MM.1S (cell line): Measurements from ENCODE around the gene CEACAM5.

Source experiments
- DNase-seq: peaks from one replicate; pipeline ENCODE4 v3.0.0-alpha.2; 2015
- H2AFZ ChIP-seq: fragments of 300-600 bp; sonication (generic); 2 replicates; pipeline ENCODE4 v1.6.0; 2016; ENCODE audit warnings: antibody characterized with exemption, low read length
- H3F3A ChIP-seq: fragments of 300-600 bp; sonication (generic); 2 replicates; pipeline ENCODE4 v1.6.1; 2016; ENCODE audit warnings: mild to moderate bottlenecking, antibody characterized with exemption, low read length, moderate library complexity, mixed read lengths; ENCODE audit not compliant: insufficient read depth
- H3K27ac ChIP-seq: fragments of 300-600 bp; sonication (generic); 2 replicates; pipeline ENCODE4 v1.5.1; 2016; ENCODE audit warnings: mild to moderate bottlenecking, low read length
- H3K27me3 ChIP-seq: fragments of 300-600 bp; sonication (generic); replicated peaks from 2 replicates; pipeline ENCODE4 v1.6.0; 2016; ENCODE audit warnings: low read length; ENCODE audit not compliant: insufficient read depth
- H3K36me3 ChIP-seq: fragments of 300-600 bp; sonication (generic); replicated peaks from 2 replicates; pipeline ENCODE4 v1.6.1; 2016; ENCODE audit warnings: mild to moderate bottlenecking, low read length, mixed read lengths; ENCODE audit not compliant: insufficient read depth
- H3K4me1 ChIP-seq: fragments of 300-600 bp; sonication (generic); 2 replicates; pipeline ENCODE4 v1.6.1; 2016; ENCODE audit warnings: low read length, mixed read lengths
- H3K4me2 ChIP-seq: fragments of 300-600 bp; sonication (generic); 2 replicates; pipeline ENCODE4 v1.6.0; 2016; ENCODE audit warnings: low read depth, low read length
- H3K4me3 ChIP-seq: fragments of 300-600 bp; sonication (generic); 2 replicates; pipeline ENCODE4 v1.5.1; 2016; ENCODE audit warnings: low read length, mixed read lengths
- H3K79me2 ChIP-seq: fragments of 300-600 bp; sonication (generic); 2 replicates; pipeline ENCODE4 v1.6.1; 2016; ENCODE audit warnings: mixed run types, low read length, mixed read lengths
- H3K9ac ChIP-seq: fragments of 300-600 bp; sonication (generic); 2 replicates; pipeline ENCODE4 v1.6.1; 2016; ENCODE audit warnings: low read length, mixed read lengths
- H3K9me2 ChIP-seq: fragments of 300-600 bp; sonication (generic); replicated peaks from 2 replicates; pipeline ENCODE4 v1.6.1; 2016; ENCODE audit warnings: mild to moderate bottlenecking, low read length, mixed read lengths; ENCODE audit not compliant: insufficient read depth
- H3K9me3 ChIP-seq: fragments of 300-600 bp; sonication (generic); replicated peaks from 2 replicates; pipeline ENCODE4 v1.6.1; 2016; ENCODE audit warnings: mild to moderate bottlenecking, low read length, mixed read lengths; ENCODE audit not compliant: insufficient read depth
- H4K20me1 ChIP-seq: fragments of 300-600 bp; sonication (generic); 2 replicates; pipeline ENCODE4 v1.6.1; 2016; ENCODE audit warnings: mild to moderate bottlenecking, low read length, moderate library complexity, mixed read lengths; ENCODE audit not compliant: insufficient read depth
- CTCF ChIP-seq: fragments of 300-600 bp; sonication (generic); IDR thresholded peaks from 2 replicates; pipeline ENCODE4 v1.5.1; 2016; ENCODE audit warnings: antibody characterized with exemption, low read length, mixed read lengths
- EZH2 ChIP-seq: fragments of 300-600 bp; sonication (generic); optimal IDR thresholded peaks from 2 replicates; pipeline ENCODE3; 2017; ENCODE audit warnings: low read depth, mild to moderate bottlenecking, antibody characterized with exemption, low read length, mixed read lengths
- EZH2phosphoT487 ChIP-seq: fragments of 300-600 bp; sonication (generic); IDR thresholded peaks from 2 replicates; pipeline ENCODE4 v1.6.1; 2018; ENCODE audit warnings: antibody characterized with exemption, low read length

CEACAM5 gene

DNA sequence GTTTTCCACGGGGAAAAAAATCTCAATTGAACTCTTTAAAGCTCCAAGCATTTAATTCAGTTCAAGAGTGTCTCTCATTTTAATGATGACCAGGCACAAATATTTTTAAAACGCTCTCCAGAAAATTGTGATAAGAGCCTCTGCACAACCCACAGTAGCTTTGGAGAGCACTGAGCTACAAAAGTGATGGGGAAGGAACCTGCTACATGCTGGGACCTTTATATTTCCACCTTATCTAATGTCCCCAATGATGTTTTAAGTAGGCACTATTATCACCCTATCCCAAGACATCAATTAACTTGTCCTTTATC is 32.8 kb downstream of the CEACAM5 start:
- Histone ChIP-seq H3F3A (no peaks in the 10 kb centered on the region), H3K79me2 (no peaks in the 10 kb centered on the region), H3K9me2 (no peaks in the 10 kb centered on the region), H3K36me3 (no peaks in the 10 kb centered on the region), H3K4me2 (no peak overlapping the region), H3K4me3 (no peak overlapping the region), H4K20me1 (no peaks in the 10 kb centered on the region), H3K27me3 (peaks cover 93% of the 10 kb centered on the region), H3K9ac (no peak overlapping the region), H3K27ac (no peak overlapping the region), H2AFZ (no peak overlapping the region), H3K4me1 (no peaks in the 10 kb centered on the region), H3K9me3 (no peaks in the 10 kb centered on the region)
- TF ChIP-seq EZH2phosphoT487 (no peak), EZH2 (no peak), CTCF (no peak)
- no peak for DNase-seq

DNA sequence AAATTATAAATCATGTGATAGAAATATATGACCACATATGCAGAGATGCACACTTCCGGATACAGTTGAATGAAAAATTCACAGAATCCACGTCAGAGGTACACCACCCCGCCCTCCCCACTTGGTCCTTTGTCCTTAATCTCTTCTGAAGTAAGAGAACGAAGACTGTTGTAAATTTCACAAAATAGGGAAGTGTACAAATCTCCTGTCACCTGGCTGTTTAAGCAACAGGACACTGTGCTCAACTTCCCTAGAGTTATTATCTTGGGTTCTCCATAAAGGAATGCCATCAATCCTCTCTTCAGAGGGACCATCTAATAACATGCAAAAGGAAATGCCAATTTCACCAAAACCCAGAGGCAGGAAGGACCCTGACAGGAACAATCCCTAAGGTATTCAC is 36.4 kb downstream of the CEACAM5 start:
- no peaks in the 10 kb centered on the region for H3K9me2 ChIP-seq
- H3K4me1 ChIP-seq = no peaks in the 10 kb centered on the region
- peaks cover 86% of the 10 kb centered on the region for H3K27me3 ChIP-seq
- no peaks in the 10 kb centered on the region for H3K79me2 ChIP-seq
- no peak for TF ChIP-seq EZH2
- TF ChIP-seq EZH2phosphoT487 = no peak
- H3K36me3 ChIP-seq = no peaks in the 10 kb centered on the region
- no peak overlapping the region for H3K27ac ChIP-seq
- H3K9ac ChIP-seq = no peak overlapping the region
- DNase-seq = no peak
- H4K20me1 ChIP-seq = no peaks in the 10 kb centered on the region
- no peak overlapping the region for H3K4me2 ChIP-seq
- H3F3A ChIP-seq = no peaks in the 10 kb centered on the region
- no peak overlapping the region for H3K4me3 ChIP-seq
- H3K9me3 ChIP-seq = no peaks in the 10 kb centered on the region
- H2AFZ ChIP-seq = no peak overlapping the region

DNA sequence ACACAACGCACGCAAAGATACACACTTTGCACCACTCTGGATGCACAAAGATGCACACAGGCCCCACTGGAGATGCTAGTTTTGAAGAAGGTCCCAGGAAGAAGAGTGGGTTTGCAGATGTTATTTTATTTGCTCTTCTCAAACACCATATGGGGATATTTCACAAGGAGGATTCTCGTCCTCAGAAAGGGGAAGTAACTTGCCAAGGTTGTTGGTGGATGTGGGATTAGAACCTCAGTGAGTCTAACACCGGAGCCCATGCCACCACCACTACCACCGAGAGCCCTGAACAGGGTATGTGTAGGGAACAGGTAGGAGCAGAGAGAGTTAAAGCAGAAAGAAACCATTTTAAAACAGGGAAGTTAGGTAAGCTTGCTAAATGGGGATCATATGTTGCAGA is 37.3 kb downstream of the CEACAM5 start:
- H3K9ac ChIP-seq = no peak overlapping the region
- TF ChIP-seq EZH2phosphoT487 (no peak), CTCF (no peak), EZH2 (no peak)
- no peaks in the 10 kb centered on the region for H3K4me1 ChIP-seq
- no peaks in the 10 kb centered on the region for H3K9me3 ChIP-seq
- no peak overlapping the region for H2AFZ ChIP-seq
- DNase-seq = no peak
- H3K27ac ChIP-seq = no peak overlapping the region
- no peaks in the 10 kb centered on the region for H3K79me2 ChIP-seq
- no peaks in the 10 kb centered on the region for H3F3A ChIP-seq
- H3K9me2 ChIP-seq = no peaks in the 10 kb centered on the region
- H3K4me2 ChIP-seq = no peak overlapping the region
- H3K27me3 ChIP-seq = peaks cover 81% of the 10 kb centered on the region
- no peaks in the 10 kb centered on the region for H4K20me1 ChIP-seq
- H3K4me3 ChIP-seq = no peak overlapping the region
- H3K36me3 ChIP-seq = no peaks in the 10 kb centered on the region

GRCh38 chr19:41746593-41747227 is 38.3 kb downstream of the CEACAM5 start:
- H2AFZ ChIP-seq = no peak overlapping the region
- H4K20me1 ChIP-seq = no peaks in the 10 kb centered on the region
- peaks cover 81% of the 10 kb centered on the region for H3K27me3 ChIP-seq
- no peaks in the 10 kb centered on the region for H3K9me3 ChIP-seq
- no peak for TF ChIP-seq EZH2
- peak; percentile 56 for TF ChIP-seq CTCF
- no peak for TF ChIP-seq EZH2phosphoT487
- H3K36me3 ChIP-seq = no peaks in the 10 kb centered on the region
- H3K4me1 ChIP-seq = no peaks in the 10 kb centered on the region
- DNase-seq = peak; percentile 53
- no peak overlapping the region for H3K9ac ChIP-seq
- no peak overlapping the region for H3K27ac ChIP-seq
- H3K79me2 ChIP-seq = no peaks in the 10 kb centered on the region
- no peak overlapping the region for H3K4me3 ChIP-seq
- H3K4me2 ChIP-seq = no peak overlapping the region
- H3F3A ChIP-seq = no peaks in the 10 kb centered on the region
- H3K9me2 ChIP-seq = no peaks in the 10 kb centered on the region
